Measurements from ENCODE around the gene PPM1G. TPM values are rescaled to one million over a fixed set of nuclear protein-coding genes. Genes with fewer than 3 reads are reported as not detected.
A peak's percentile ranks its signal among the peaks of the same experiment; 100 is the strongest.

The PPM1G gene
- total RNA-seq (10 to 100 TPM; 44.9 to 59.3 (median 49.9) TPM), polyA plus RNA-seq (10 to 100 TPM; 36.0 to 51.2 (median 45.0) TPM)
- long read RNA-seq, donor 1, transcript PPM1G-201 (10 exons, 2,311 nt), result major isoform, 22 of 38 reads
- long read RNA-seq, donor 1, partial matches to known transcripts, result 16 of 38 reads
- long read RNA-seq, donor 1, other reads (novel, unspliced or antisense), result 0 of 38 reads
- long read RNA-seq, donor 2, transcript PPM1G-201 (10 exons, 2,311 nt), result major isoform, 10 of 26 reads
- long read RNA-seq, donor 2, partial matches to known transcripts, result 16 of 26 reads
- long read RNA-seq, donor 2, other reads (novel, unspliced or antisense), result 0 of 26 reads

- peak; percentile 99 for DNase-seq
- H3K27me3 ChIP-seq (replicated peaks in 1 of 7), result no peaks in the 10 kb centered on the region
- H3K4me3 ChIP-seq, result peak within 1 kb of the TSS; percentile 88 to 100 (median 99)
- H3K36me3 ChIP-seq, result peaks cover 0 to 27% (median 2%) of the 10 kb centered on the region in 6 donors
- peak in 6 of 11 experiments; percentile 14 to 52 (median 40) for TF ChIP-seq CTCF (IDR thresholded peaks at IDR 0.05 in 8 of 11, conservative IDR thresholded peaks at IDR 0.05 in 3 of 11)
- TF ChIP-seq POLR2AphosphoS5 (IDR thresholded peaks at IDR 0.05), result peak; percentile 94 to 96 (median 95)
- no peak for TF ChIP-seq POLR2A (IDR thresholded peaks at IDR 0.05)
- peaks cover 15 to 54% (median 39%) of the 10 kb centered on the region in 6 donors for H3K4me1 ChIP-seq
- H3K27ac ChIP-seq, result peak within 1 kb of the TSS; percentile 80 to 94 (median 89)
- intact Hi-C loops (cut with DNase I; ENCODE audit: low total_unique reads), result no loop called here
- 1 to 3% (median 2%) methylated on average over 50 to 82 of the region's 82 CpGs for WGBS, 5 donors
- no peaks in the 10 kb centered on the region for H3K9me3 ChIP-seq
Measured at GRCh38 chr2:27409321-27410073, at the start of gene PPM1G. Gene PPM1G, minus strand, starts transcription at chr2:27409591. Its CDS starts 169 bp downstream, at chr2:27409422.

GRCh38 chr2:27453968-27454367 lies 44.6 kb upstream of the PPM1G start:
- no peaks in the 10 kb centered on the region for H3K27me3 ChIP-seq (replicated peaks in 1 of 7)
- H3K9me3 ChIP-seq, result no peaks in the 10 kb centered on the region
- intact Hi-C loops (cut with DNase I; ENCODE audit: low total_unique reads), result no loop called here
- H3K4me3 ChIP-seq, result no peak overlapping the region
- 93 to 98% (median 96%) methylated on average over 7 of the region's 7 CpGs for WGBS, 5 donors
- H3K27ac ChIP-seq, result no peak overlapping the region
- no peak for TF ChIP-seq POLR2A (IDR thresholded peaks at IDR 0.05)
- no peak for TF ChIP-seq POLR2AphosphoS5 (IDR thresholded peaks at IDR 0.05)
- no peak for TF ChIP-seq CTCF (IDR thresholded peaks at IDR 0.05 in 8 of 11, conservative IDR thresholded peaks at IDR 0.05 in 3 of 11)
- peaks cover 0 to 99% (median 71%) of the 10 kb centered on the region in 6 donors for H3K36me3 ChIP-seq
- no peaks in the 10 kb centered on the region for H3K4me1 ChIP-seq
- no peak for DNase-seq

- DNase-seq, result no peak
- Histone ChIP-seq H3K4me3 (no peak overlapping the region), H3K36me3 (peaks cover 0 to 93% (median 61%) of the 10 kb centered on the region in 6 donors), H3K27ac (no peak overlapping the region), H3K27me3 (replicated peaks in 1 of 7) (no peaks in the 10 kb centered on the region), H3K4me1 (no peaks in the 10 kb centered on the region), H3K9me3 (no peaks in the 10 kb centered on the region)
- TF ChIP-seq CTCF (IDR thresholded peaks at IDR 0.05 in 8 of 11, conservative IDR thresholded peaks at IDR 0.05 in 3 of 11), result no peak
- TF ChIP-seq POLR2AphosphoS5 (IDR thresholded peaks at IDR 0.05), result no peak
- no peak for TF ChIP-seq POLR2A (IDR thresholded peaks at IDR 0.05)
- intact Hi-C loops (cut with DNase I; ENCODE audit: low total_unique reads), result no loop called here
- WGBS, 5 donors, result 46 to 100% (median 91%) methylated on average over 1 of the region's 1 CpG
Measured at GRCh38 chr2:27451095-27451494, 41.7 kb upstream of the PPM1G start.

GRCh38 chr2:27448381-27448780 lies 39.0 kb upstream of the PPM1G start:
- Histone ChIP-seq H3K4me1 (peaks cover 0 to 4% (median 0%) of the 10 kb centered on the region in 6 donors), H3K36me3 (peaks cover 0 to 93% (median 50%) of the 10 kb centered on the region in 6 donors), H3K4me3 (no peak overlapping the region), H3K27ac (no peak overlapping the region), H3K9me3 (no peaks in the 10 kb centered on the region), H3K27me3 (replicated peaks in 1 of 7) (no peaks in the 10 kb centered on the region)
- 56 to 96% (median 69%) methylated on average over 3 of the region's 3 CpGs for WGBS, 5 donors
- TF ChIP-seq POLR2AphosphoS5 (IDR thresholded peaks at IDR 0.05), result no peak
- TF ChIP-seq POLR2A (IDR thresholded peaks at IDR 0.05), result no peak
- TF ChIP-seq CTCF (IDR thresholded peaks at IDR 0.05 in 8 of 11, conservative IDR thresholded peaks at IDR 0.05 in 3 of 11), result no peak
- intact Hi-C loops (cut with DNase I; ENCODE audit: low total_unique reads), result no loop called here
- DNase-seq, result no peak
